Measurements from ENCODE around the gene GFOD1. TPM values are rescaled to one million over a fixed set of nuclear protein-coding genes. Genes with fewer than 3 reads are reported as not detected.

GFOD1 gene
- total and polyA plus RNA-seq, 7 donors = 2.3 to 18.3 (median 13.3) TPM

DNA sequence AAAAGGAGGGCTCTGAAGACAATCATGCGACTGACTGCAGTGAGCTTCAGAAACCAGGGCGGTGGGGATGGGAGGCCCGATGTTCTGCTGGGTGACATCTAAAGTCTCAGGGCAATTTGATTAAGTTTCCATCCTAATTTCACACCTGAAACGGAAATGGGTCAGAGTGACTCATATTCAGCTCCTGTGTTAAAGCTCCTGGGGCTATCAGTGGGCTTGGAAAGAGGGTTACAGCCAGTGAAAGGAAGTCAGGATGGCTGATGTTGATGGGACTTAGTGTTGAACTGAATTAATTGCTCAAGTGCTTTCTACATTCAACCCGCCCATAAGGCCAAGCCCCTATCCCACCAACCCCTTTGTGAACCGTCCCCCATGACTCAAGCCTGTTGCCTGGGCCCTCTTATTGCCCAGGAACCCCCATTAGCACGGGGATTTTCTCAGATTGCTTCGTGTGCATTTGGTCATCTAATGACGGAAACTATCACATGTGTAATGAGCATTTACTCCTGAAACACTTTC is 112.0 kb downstream of the GFOD1 start:
- intact Hi-C loops (cut with DNase I) = no loop called here
- Histone ChIP-seq H3K4me1 (peaks cover 0 to 5% (median 0%) of the 10 kb centered on the region in 4 donors), H3K9me3 (no peaks in the 10 kb centered on the region), H3K27ac (no peak overlapping the region), H3K27me3 (no peaks in the 10 kb centered on the region), H3K36me3 (no peaks in the 10 kb centered on the region), H3K4me3 (no peak overlapping the region)
- DNase-seq = no peak
- 86 to 89% methylated on average over 9 of the region's 9 CpGs for WGBS, 2 donors
- TF ChIP-seq, protein P1, sequence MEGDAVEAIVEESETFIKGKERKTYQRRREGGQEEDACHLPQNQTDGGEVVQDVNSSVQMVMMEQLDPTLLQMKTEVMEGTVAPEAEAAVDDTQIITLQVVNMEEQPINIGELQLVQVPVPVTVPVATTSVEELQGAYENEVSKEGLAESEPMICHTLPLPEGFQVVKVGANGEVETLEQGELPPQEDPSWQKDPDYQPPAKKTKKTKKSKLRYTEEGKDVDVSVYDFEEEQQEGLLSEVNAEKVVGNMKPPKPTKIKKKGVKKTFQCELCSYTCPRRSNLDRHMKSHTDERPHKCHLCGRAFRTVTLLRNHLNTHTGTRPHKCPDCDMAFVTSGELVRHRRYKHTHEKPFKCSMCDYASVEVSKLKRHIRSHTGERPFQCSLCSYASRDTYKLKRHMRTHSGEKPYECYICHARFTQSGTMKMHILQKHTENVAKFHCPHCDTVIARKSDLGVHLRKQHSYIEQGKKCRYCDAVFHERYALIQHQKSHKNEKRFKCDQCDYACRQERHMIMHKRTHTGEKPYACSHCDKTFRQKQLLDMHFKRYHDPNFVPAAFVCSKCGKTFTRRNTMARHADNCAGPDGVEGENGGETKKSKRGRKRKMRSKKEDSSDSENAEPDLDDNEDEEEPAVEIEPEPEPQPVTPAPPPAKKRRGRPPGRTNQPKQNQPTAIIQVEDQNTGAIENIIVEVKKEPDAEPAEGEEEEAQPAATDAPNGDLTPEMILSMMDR (IDR thresholded peaks at IDR 0.05) = no peak
- TF ChIP-seq POLR2AphosphoS5 (IDR thresholded peaks at IDR 0.05) (no peak), EP300 (IDR thresholded peaks at IDR 0.05) (no peak), POLR2A (IDR thresholded peaks at IDR 0.05) (no peak)

DNA sequence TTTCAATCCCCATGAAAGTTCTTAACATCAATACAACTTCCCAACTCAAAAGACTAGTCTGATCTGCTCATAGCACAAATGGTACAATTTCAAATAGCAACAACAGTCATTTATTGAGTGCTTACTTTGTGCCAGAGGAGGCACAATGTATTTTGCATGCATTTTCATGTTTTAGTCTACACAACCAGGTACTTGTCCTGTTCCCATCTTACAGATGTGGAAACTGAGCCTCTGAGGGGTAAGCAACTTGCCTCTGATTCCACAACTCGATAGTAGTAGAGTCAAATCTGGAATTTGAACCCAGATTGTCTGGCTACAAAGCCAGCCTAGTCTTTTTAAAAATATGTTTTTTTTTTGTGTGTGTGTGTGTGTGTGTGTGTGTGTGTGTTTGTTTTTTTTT is 113.5 kb downstream of the GFOD1 start:
- no peak for DNase-seq
- TF ChIP-seq, protein P1 (IDR thresholded peaks at IDR 0.05) = no peak
- TF ChIP-seq EP300 (IDR thresholded peaks at IDR 0.05) = no peak
- TF ChIP-seq POLR2AphosphoS5 (IDR thresholded peaks at IDR 0.05) = no peak
- TF ChIP-seq POLR2A (IDR thresholded peaks at IDR 0.05) = no peak
- Histone ChIP-seq H3K27me3 (no peaks in the 10 kb centered on the region), H3K4me3 (no peak overlapping the region), H3K4me1 (no peaks in the 10 kb centered on the region), H3K9me3 (no peaks in the 10 kb centered on the region), H3K36me3 (no peaks in the 10 kb centered on the region), H3K27ac (no peak overlapping the region)
- intact Hi-C loops (cut with DNase I) = no loop called here
- 95% methylated on average over 1 of the region's 1 CpG for WGBS, 2 donors

DNA sequence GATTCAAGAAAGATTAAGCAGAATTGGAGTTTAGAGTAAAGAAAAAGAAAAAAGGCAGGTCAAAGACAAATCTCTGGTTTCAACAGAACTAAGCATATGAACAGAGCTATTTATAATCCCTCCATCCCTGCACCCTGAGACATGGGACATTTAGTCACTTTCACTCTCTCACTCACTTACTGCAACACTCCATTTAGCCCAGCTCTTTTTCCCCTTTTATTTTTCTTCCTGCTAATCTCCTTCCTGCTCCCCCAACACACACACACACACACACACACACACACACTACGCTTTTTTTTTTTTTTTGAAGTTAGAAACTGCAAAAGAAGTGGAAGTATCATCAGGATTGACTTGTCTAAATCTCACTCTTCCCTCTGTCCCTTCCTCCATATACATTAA is 113.9 kb downstream of the GFOD1 start:
- DNase-seq = no peak
- Histone ChIP-seq H3K27me3 (no peaks in the 10 kb centered on the region), H3K4me1 (no peaks in the 10 kb centered on the region), H3K4me3 (no peak overlapping the region), H3K36me3 (no peaks in the 10 kb centered on the region), H3K9me3 (no peaks in the 10 kb centered on the region), H3K27ac (no peak overlapping the region)
- TF ChIP-seq, protein P1 (IDR thresholded peaks at IDR 0.05) = no peak
- no peak for TF ChIP-seq POLR2A (IDR thresholded peaks at IDR 0.05)
- TF ChIP-seq EP300 (IDR thresholded peaks at IDR 0.05) = no peak
- TF ChIP-seq POLR2AphosphoS5 (IDR thresholded peaks at IDR 0.05) = no peak
- 23 to 59% methylated on average over 1 of the region's 1 CpG for WGBS, 2 donors
- intact Hi-C loops (cut with DNase I) = no loop called here

DNA sequence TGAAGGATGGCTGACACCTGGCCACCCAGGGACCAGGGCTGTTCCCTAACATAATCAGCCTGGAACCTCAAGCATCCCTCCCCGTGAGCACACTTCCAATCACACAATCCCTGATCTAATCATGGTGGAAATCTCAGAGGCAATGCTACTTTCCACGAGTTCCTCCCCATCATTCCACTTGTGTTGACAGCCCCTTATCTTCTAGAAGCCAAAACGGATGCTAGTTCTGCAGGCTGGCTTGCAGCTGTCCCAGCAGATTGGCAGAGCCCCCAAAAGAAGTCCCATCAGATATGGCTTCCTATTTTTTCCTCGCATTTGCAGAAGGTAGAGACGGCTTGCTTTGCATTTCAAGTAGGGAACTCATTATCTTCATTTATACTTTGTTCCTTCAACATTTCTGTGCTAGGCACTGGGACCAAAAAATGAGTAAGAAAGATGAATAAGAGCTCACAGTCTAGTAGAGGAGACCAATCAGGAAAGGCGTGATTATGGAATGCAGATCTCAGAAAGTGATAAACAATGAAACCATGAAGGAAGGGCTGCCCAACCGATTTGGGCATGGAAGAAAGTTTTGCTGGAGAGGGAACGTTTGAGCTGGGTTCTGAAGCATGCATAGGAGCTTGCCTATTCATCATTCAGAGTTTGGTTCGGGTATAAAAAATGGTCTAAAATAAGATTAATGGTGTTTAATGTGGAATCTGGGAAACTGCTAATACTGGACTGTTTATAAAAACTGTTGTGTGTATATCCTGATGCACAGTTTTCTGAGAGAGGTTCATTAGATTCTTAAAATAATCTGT is 114.5 kb downstream of the GFOD1 start:
- TF ChIP-seq POLR2A (IDR thresholded peaks at IDR 0.05) (no peak), EP300 (IDR thresholded peaks at IDR 0.05) (no peak), POLR2AphosphoS5 (IDR thresholded peaks at IDR 0.05) (no peak)
- TF ChIP-seq, protein P1 (IDR thresholded peaks at IDR 0.05) = no peak
- WGBS, 2 donors = 77 to 90% methylated on average over 9 of the region's 9 CpGs
- Histone ChIP-seq H3K4me3 (no peak overlapping the region), H3K9me3 (no peaks in the 10 kb centered on the region), H3K36me3 (no peaks in the 10 kb centered on the region), H3K27me3 (no peaks in the 10 kb centered on the region), H3K4me1 (no peaks in the 10 kb centered on the region), H3K27ac (no peak overlapping the region)
- DNase-seq = no peak
- intact Hi-C loops (cut with DNase I) = no loop called here

Measured in sigmoid colon (tissue), 7 donors.